Measurements from ENCODE around the gene TNFSF8.

The TNFSF8 gene

GRCh38 chr9:114895521-114895991 is 34.8 kb downstream of the TNFSF8 start:
- no peaks in the 10 kb centered on the region for H3K9me2 ChIP-seq (replicated peaks; ENCODE audit: insufficient read depth, low read length)
- H3K9me3 ChIP-seq (ENCODE audit: insufficient read depth, low read length): no peaks in the 10 kb centered on the region
- H3K4me3 ChIP-seq (ENCODE audit: insufficient read depth, low read length, poor library complexity, severe bottlenecking): no peak overlapping the region
- H3K36me3 ChIP-seq (ENCODE audit: low read length): no peaks in the 10 kb centered on the region
- no peaks in the 10 kb centered on the region for H3K27me3 ChIP-seq (ENCODE audit: low read length)
- no peak for TF ChIP-seq EZH2phosphoT487 (conservative IDR thresholded peaks at IDR 0.05; ENCODE audit: low read length)
- no peak for TF ChIP-seq CTCF (IDR thresholded peaks at IDR 0.05; ENCODE audit: insufficient read depth, low read length, poor library complexity, severe bottlenecking)
- no peak overlapping the region for H2AFZ ChIP-seq (ENCODE audit: low read depth, low read length, severe bottlenecking)
- peaks cover 8% of the 10 kb centered on the region for H3F3A ChIP-seq (ENCODE audit: insufficient read depth)
- no peak overlapping the region for H3K4me2 ChIP-seq (ENCODE audit: low read depth, low read length, poor library complexity, severe bottlenecking)
- no peaks in the 10 kb centered on the region for H3K79me2 ChIP-seq (ENCODE audit: insufficient read depth, low read length)
- H3K27ac ChIP-seq (ENCODE audit: low read depth, low read length): no peak overlapping the region
- H4K20me1 ChIP-seq (ENCODE audit: low read depth, low read length): no peaks in the 10 kb centered on the region
- H3K9ac ChIP-seq (ENCODE audit: low read length): no peak overlapping the region

- H3K27ac ChIP-seq (ENCODE audit: low read depth, low read length): no peak overlapping the region
- TF ChIP-seq EZH2phosphoT487 (conservative IDR thresholded peaks at IDR 0.05; ENCODE audit: low read length) (no peak), CTCF (IDR thresholded peaks at IDR 0.05; ENCODE audit: insufficient read depth, low read length, poor library complexity, severe bottlenecking) (no peak)
- no peaks in the 10 kb centered on the region for H3K79me2 ChIP-seq (ENCODE audit: insufficient read depth, low read length)
- H3K9me3 ChIP-seq (ENCODE audit: insufficient read depth, low read length): no peaks in the 10 kb centered on the region
- no peaks in the 10 kb centered on the region for H3K36me3 ChIP-seq (ENCODE audit: low read length)
- H4K20me1 ChIP-seq (ENCODE audit: low read depth, low read length): no peaks in the 10 kb centered on the region
- H3K4me2 ChIP-seq (ENCODE audit: low read depth, low read length, poor library complexity, severe bottlenecking): no peak overlapping the region
- no peak overlapping the region for H2AFZ ChIP-seq (ENCODE audit: low read depth, low read length, severe bottlenecking)
- no peaks in the 10 kb centered on the region for H3K9me2 ChIP-seq (replicated peaks; ENCODE audit: insufficient read depth, low read length)
- peaks cover 8% of the 10 kb centered on the region for H3F3A ChIP-seq (ENCODE audit: insufficient read depth)
- H3K9ac ChIP-seq (ENCODE audit: low read length): no peak overlapping the region
- H3K27me3 ChIP-seq (ENCODE audit: low read length): no peaks in the 10 kb centered on the region
- H3K4me3 ChIP-seq (ENCODE audit: insufficient read depth, low read length, poor library complexity, severe bottlenecking): no peak overlapping the region
Measured at GRCh38 chr9:114894609-114895433, 35.6 kb downstream of the TNFSF8 start.

- Histone ChIP-seq H3K9ac (ENCODE audit: low read length) (no peak overlapping the region), H3K27me3 (ENCODE audit: low read length) (no peaks in the 10 kb centered on the region), H4K20me1 (ENCODE audit: low read depth, low read length) (no peaks in the 10 kb centered on the region), H3K36me3 (ENCODE audit: low read length) (no peaks in the 10 kb centered on the region), H3K79me2 (ENCODE audit: insufficient read depth, low read length) (no peaks in the 10 kb centered on the region), H2AFZ (ENCODE audit: low read depth, low read length, severe bottlenecking) (no peak overlapping the region), H3K4me2 (ENCODE audit: low read depth, low read length, poor library complexity, severe bottlenecking) (no peak overlapping the region), H3K27ac (ENCODE audit: low read depth, low read length) (no peak overlapping the region), H3F3A (ENCODE audit: insufficient read depth) (peaks cover 8% of the 10 kb centered on the region), H3K9me3 (ENCODE audit: insufficient read depth, low read length) (no peaks in the 10 kb centered on the region), H3K9me2 (replicated peaks; ENCODE audit: insufficient read depth, low read length) (no peaks in the 10 kb centered on the region), H3K4me3 (ENCODE audit: insufficient read depth, low read length, poor library complexity, severe bottlenecking) (no peak overlapping the region)
- TF ChIP-seq EZH2phosphoT487 (conservative IDR thresholded peaks at IDR 0.05; ENCODE audit: low read length) (no peak), CTCF (IDR thresholded peaks at IDR 0.05; ENCODE audit: insufficient read depth, low read length, poor library complexity, severe bottlenecking) (no peak)
Measured at GRCh38 chr9:114894206-114894605, 36.2 kb downstream of the TNFSF8 start.
